ENCODE data around the gene SPNS1. TPM values are rescaled to one million over a fixed set of nuclear protein-coding genes. Genes with fewer than 3 reads are reported as not detected.
"Not testable (repeated sequence)": the region's sequence is repeated elsewhere in the genome, so short reads cannot be mapped to it uniquely, and the experiment has no call there.

The SPNS1 gene
- total RNA-seq, 1 donor from 2014 or later, result 59.3 TPM

DNA sequence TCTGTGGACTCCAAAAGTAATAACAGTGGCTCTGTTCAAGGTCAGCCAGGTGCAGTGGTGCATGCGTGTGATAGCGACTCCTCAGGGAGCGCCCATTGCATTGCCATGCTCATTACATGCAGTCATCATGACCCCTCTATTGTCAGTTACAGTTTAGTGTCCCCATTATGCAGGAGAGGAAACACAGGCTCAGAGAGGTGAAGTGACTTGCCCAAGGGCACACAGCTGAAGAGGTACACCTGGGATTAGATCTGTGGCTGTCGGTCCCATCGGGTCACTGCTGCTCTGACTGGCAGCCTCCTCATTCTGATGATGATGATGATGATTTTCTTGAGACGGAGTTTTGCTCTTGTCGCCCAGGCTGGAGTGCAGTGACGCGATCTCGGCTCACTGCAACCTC is 17.9 kb downstream of the SPNS1 start:
- H3K4me1 ChIP-seq, result no peaks in the 10 kb centered on the region

GRCh38 chr16:28998837-28999236 is 24.3 kb downstream of the SPNS1 start:
- TF ChIP-seq, protein P1, sequence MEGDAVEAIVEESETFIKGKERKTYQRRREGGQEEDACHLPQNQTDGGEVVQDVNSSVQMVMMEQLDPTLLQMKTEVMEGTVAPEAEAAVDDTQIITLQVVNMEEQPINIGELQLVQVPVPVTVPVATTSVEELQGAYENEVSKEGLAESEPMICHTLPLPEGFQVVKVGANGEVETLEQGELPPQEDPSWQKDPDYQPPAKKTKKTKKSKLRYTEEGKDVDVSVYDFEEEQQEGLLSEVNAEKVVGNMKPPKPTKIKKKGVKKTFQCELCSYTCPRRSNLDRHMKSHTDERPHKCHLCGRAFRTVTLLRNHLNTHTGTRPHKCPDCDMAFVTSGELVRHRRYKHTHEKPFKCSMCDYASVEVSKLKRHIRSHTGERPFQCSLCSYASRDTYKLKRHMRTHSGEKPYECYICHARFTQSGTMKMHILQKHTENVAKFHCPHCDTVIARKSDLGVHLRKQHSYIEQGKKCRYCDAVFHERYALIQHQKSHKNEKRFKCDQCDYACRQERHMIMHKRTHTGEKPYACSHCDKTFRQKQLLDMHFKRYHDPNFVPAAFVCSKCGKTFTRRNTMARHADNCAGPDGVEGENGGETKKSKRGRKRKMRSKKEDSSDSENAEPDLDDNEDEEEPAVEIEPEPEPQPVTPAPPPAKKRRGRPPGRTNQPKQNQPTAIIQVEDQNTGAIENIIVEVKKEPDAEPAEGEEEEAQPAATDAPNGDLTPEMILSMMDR (IDR thresholded peaks at IDR 0.05), result no peak

More for the DNA sequence above, 17.9 kb downstream of the SPNS1 start:
- Histone ChIP-seq H3K27me3 (no peaks in the 10 kb centered on the region), H3K9me3 (no peaks in the 10 kb centered on the region), H3K27ac (no peak overlapping the region), H3K4me3 (no peak overlapping the region), H3K36me3 (peaks cover 4 to 19% of the 10 kb centered on the region in 2 donors)
- DNase-seq (ENCODE audit: low spot score in 2 of 2), result no peak
- TF ChIP-seq, protein P1 (IDR thresholded peaks at IDR 0.05), result no peak
- intact Hi-C loops (cut with DNase I), result no loop called here

GRCh38 chr16:28999577-28999976 is 25.0 kb downstream of the SPNS1 start:
- no peak for DNase-seq (ENCODE audit: low spot score in 2 of 2)
- intact Hi-C loops (cut with DNase I), result no loop called here
- Histone ChIP-seq H3K9me3 (no peaks in the 10 kb centered on the region), H3K4me1 (no peaks in the 10 kb centered on the region), H3K27ac (no peak overlapping the region), H3K4me3 (no peak overlapping the region), H3K36me3 (no peaks in the 10 kb centered on the region), H3K27me3 (no peaks in the 10 kb centered on the region)
- TF ChIP-seq, protein P1 (IDR thresholded peaks at IDR 0.05), result no peak

More at GRCh38 chr16:28998837-28999236, 24.3 kb downstream of the SPNS1 start:
- Histone ChIP-seq H3K27me3 (no peaks in the 10 kb centered on the region), H3K4me3 (no peak overlapping the region), H3K27ac (no peak overlapping the region), H3K9me3 (no peaks in the 10 kb centered on the region), H3K4me1 (no peaks in the 10 kb centered on the region), H3K36me3 (no peaks in the 10 kb centered on the region)
- intact Hi-C loops (cut with DNase I), result no loop called here
- DNase-seq (ENCODE audit: low spot score in 2 of 2), result no peak

DNA sequence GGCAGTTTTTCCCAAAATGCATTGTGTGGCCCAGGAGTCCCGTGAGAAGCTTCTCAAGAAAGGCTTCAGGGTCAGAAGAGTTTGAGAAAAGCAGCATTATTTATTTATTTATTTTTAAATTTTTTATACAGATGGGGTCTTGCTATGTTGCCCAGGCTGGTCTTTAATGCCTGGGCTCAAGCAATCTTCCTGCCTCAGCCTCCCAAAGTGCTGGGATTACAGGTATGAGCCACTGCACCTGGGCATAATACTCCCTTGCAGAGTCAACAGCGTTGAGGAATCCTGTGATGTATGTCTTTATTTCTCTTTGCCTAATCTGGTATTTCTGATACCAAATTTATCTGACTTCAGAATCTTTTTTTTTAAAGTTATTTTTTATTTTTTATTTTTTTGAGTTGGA is 25.4 kb downstream of the SPNS1 start:
- Histone ChIP-seq H3K27me3 (no peaks in the 10 kb centered on the region), H3K4me1 (no peaks in the 10 kb centered on the region), H3K4me3 (no peak overlapping the region), H3K36me3 (no peaks in the 10 kb centered on the region), H3K9me3 (no peaks in the 10 kb centered on the region), H3K27ac (no peak overlapping the region)
- TF ChIP-seq, protein P1 (IDR thresholded peaks at IDR 0.05), result no peak
- intact Hi-C loops (cut with DNase I), result no loop called here
- no peak for DNase-seq (ENCODE audit: low spot score in 2 of 2)

- H3K9me3 ChIP-seq; H3K4me3 ChIP-seq; H3K4me1 ChIP-seq; DNase-seq (ENCODE audit: low spot score in 2 of 2); intact Hi-C loops (cut with DNase I); H3K27ac ChIP-seq; H3K36me3 ChIP-seq; H3K27me3 ChIP-seq: not testable (repeated sequence)
These were observed 30.0 kb downstream of the SPNS1 start for GRCh38 chr16:29004496-29005139.

DNA sequence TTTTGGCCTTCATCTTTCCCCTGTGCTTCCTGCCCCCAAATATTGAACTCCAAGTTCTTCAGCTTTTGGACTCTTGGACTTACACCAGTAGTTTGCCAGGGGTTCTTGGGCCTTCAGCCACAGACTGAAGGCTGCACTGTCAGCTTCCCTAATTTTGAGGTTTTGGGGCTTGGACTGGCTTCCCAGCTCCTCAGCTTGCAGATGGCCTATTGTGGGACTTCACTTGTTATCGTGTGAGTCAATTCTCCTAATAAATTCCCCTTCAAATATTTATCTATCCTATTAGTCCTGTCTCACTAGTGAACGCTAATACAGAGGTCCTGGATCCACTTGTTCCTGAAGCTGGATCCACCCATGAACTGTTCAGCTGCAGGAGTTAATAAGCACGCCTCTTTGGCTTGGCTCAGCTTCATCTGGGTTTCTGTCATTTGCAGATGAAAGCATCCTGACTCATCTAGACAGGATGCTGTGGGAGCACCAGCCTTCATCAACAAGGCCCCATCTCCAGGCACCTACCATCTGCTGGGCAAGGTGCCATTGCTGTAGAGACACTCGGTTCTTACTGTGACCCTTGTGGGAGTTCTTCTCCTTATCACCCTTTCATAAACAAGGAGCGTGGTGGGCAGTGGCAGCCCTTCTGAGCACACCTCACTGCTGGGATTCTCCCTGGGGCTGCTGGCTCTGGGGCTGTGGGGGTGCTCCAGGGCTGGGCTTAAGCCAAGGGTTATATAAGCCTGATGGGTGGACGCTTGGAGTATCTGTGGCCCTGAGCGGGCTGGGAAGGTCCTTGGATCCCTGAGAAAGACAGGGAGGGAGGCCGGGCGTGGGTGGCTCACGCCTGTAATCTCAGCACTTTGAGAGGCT is 33.4 kb downstream of the SPNS1 start:
- DNase-seq (ENCODE audit: low spot score in 2 of 2), result no peak
- intact Hi-C loops (cut with DNase I), result no loop called here
- Histone ChIP-seq H3K4me1 (no peaks in the 10 kb centered on the region), H3K36me3 (no peaks in the 10 kb centered on the region), H3K9me3 (no peaks in the 10 kb centered on the region), H3K4me3 (no peak overlapping the region), H3K27me3 (no peaks in the 10 kb centered on the region), H3K27ac (no peak overlapping the region)
- TF ChIP-seq, protein P1 (IDR thresholded peaks at IDR 0.05), result no peak
